ENCODE measurements around the gene ST6GALNAC6. TPM values are rescaled to one million over a fixed set of nuclear protein-coding genes. Genes with fewer than 3 reads are reported as not detected.

Gene ST6GALNAC6
- total and polyA plus RNA-seq, 10 of the 15 experiments (the other 5 are each of a cell fraction or from before 2014, with no cell fraction given) = 0.40 to 27.0 (median 16.8) TPM

DNA sequence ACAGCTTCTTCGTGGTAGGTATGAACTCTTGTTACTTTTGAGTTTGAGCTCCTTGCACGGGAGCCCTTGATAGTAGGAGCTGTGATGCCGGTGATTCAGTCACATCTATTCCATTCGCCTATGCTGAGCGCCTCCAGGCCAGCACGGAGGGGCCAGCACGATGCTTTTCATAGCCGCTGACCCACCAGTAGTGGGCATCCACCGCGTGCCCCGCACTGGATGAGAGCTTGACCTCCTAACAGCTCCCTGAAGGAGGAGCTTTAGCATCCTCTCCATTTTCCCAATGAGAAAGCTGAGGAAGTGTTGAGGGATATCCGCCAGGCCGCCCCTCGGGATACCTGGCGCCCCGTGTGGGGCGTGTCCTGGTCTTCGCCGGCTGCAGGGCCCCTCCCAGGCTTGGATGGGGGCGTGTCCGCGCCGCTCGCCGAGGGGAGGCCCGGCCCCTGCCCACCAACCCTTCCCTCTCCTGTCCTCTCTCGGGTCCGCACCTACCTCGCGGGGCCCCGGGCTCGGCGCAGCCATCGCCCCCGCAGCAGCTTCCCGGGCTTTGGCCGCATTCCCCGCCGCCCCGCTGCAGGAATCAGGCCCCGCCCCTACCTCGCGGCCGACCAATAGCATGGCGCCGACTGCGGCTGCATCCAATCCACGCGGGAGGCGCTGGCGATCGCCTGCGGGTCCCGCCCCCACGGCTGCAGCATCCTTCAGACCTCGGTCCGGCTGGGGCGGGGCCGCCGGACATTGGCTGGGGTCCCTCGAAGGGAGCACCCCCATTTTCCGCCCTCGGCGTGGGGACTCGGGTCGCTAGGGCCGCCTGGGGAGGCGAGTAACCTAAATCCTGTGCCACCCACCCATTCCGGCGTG is 31.1 kb upstream of the ST6GALNAC6 start, which contains the start of gene PIP5KL1 (continued):
- TF ChIP-seq, protein P1, sequence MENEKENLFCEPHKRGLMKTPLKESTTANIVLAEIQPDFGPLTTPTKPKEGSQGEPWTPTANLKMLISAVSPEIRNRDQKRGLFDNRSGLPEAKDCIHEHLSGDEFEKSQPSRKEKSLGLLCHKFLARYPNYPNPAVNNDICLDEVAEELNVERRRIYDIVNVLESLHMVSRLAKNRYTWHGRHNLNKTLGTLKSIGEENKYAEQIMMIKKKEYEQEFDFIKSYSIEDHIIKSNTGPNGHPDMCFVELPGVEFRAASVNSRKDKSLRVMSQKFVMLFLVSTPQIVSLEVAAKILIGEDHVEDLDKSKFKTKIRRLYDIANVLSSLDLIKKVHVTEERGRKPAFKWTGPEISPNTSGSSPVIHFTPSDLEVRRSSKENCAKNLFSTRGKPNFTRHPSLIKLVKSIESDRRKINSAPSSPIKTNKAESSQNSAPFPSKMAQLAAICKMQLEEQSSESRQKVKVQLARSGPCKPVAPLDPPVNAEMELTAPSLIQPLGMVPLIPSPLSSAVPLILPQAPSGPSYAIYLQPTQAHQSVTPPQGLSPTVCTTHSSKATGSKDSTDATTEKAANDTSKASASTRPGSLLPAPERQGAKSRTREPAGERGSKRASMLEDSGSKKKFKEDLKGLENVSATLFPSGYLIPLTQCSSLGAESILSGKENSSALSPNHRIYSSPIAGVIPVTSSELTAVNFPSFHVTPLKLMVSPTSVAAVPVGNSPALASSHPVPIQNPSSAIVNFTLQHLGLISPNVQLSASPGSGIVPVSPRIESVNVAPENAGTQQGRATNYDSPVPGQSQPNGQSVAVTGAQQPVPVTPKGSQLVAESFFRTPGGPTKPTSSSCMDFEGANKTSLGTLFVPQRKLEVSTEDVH (IDR thresholded peaks at IDR 0.05; ENCODE audit: low read depth, partially characterized antibody) = no peak
- TF ChIP-seq NFIC (IDR thresholded peaks at IDR 0.05; ENCODE audit: low read depth, low read length) (no peak), FOXK2 (IDR thresholded peaks at IDR 0.05) (no peak), JUNB (IDR thresholded peaks at IDR 0.05) (no peak), TARDBP (IDR thresholded peaks at IDR 0.05; ENCODE audit: borderline replicate concordance) (no peak), SRF (IDR thresholded peaks at IDR 0.05; ENCODE audit: low read depth in 2 of 2, low read length in 2 of 2) (no peak), SIX5 (IDR thresholded peaks at IDR 0.05; ENCODE audit: low read depth, low read length, severe bottlenecking) (no peak), HDAC6 (IDR thresholded peaks at IDR 0.05; ENCODE audit: unreplicated experiment) (no peak), DPF2 (IDR thresholded peaks at IDR 0.05) (no peak; the same call in 1 of the 2 replicates), BCL11A (IDR thresholded peaks at IDR 0.05; ENCODE audit: low read depth, low read length) (no peak), YY1 (IDR thresholded peaks at IDR 0.05; ENCODE audit: low read depth, low read length) (no peak), POLR2AphosphoS2 (IDR thresholded peaks at IDR 0.05; ENCODE audit: low read depth, low read length) (peak; percentile 49; the same call in 1 of the 2 replicates), RUNX3 (IDR thresholded peaks at IDR 0.05; ENCODE audit: low read length) (no peak)
- TF ChIP-seq, protein P2, sequence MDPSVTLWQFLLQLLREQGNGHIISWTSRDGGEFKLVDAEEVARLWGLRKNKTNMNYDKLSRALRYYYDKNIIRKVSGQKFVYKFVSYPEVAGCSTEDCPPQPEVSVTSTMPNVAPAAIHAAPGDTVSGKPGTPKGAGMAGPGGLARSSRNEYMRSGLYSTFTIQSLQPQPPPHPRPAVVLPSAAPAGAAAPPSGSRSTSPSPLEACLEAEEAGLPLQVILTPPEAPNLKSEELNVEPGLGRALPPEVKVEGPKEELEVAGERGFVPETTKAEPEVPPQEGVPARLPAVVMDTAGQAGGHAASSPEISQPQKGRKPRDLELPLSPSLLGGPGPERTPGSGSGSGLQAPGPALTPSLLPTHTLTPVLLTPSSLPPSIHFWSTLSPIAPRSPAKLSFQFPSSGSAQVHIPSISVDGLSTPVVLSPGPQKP (IDR thresholded peaks at IDR 0.05; ENCODE audit: low read depth, low read length) = no peak
- TF ChIP-seq, protein P3, sequence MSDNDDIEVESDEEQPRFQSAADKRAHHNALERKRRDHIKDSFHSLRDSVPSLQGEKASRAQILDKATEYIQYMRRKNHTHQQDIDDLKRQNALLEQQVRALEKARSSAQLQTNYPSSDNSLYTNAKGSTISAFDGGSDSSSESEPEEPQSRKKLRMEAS (IDR thresholded peaks at IDR 0.05; ENCODE audit: low read depth, low read length) = no peak
- TF ChIP-seq, protein P4, sequence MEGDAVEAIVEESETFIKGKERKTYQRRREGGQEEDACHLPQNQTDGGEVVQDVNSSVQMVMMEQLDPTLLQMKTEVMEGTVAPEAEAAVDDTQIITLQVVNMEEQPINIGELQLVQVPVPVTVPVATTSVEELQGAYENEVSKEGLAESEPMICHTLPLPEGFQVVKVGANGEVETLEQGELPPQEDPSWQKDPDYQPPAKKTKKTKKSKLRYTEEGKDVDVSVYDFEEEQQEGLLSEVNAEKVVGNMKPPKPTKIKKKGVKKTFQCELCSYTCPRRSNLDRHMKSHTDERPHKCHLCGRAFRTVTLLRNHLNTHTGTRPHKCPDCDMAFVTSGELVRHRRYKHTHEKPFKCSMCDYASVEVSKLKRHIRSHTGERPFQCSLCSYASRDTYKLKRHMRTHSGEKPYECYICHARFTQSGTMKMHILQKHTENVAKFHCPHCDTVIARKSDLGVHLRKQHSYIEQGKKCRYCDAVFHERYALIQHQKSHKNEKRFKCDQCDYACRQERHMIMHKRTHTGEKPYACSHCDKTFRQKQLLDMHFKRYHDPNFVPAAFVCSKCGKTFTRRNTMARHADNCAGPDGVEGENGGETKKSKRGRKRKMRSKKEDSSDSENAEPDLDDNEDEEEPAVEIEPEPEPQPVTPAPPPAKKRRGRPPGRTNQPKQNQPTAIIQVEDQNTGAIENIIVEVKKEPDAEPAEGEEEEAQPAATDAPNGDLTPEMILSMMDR (IDR thresholded peaks at IDR 0.05 in 2 of 3, conservative IDR thresholded peaks at IDR 0.05 in 1 of 3; ENCODE audit: control insufficient read depth in 2 of 3, extremely low read depth in 1 of 3, insufficient read depth in 1 of 3, low read depth in 3 of 3, low read length in 3 of 3) = no peak
- TF ChIP-seq, protein P5, sequence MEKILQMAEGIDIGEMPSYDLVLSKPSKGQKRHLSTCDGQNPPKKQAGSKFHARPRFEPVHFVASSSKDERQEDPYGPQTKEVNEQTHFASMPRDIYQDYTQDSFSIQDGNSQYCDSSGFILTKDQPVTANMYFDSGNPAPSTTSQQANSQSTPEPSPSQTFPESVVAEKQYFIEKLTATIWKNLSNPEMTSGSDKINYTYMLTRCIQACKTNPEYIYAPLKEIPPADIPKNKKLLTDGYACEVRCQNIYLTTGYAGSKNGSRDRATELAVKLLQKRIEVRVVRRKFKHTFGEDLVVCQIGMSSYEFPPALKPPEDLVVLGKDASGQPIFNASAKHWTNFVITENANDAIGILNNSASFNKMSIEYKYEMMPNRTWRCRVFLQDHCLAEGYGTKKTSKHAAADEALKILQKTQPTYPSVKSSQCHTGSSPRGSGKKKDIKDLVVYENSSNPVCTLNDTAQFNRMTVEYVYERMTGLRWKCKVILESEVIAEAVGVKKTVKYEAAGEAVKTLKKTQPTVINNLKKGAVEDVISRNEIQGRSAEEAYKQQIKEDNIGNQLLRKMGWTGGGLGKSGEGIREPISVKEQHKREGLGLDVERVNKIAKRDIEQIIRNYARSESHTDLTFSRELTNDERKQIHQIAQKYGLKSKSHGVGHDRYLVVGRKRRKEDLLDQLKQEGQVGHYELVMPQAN (conservative IDR thresholded peaks at IDR 0.05) = no peak
- TF ChIP-seq, protein P6, sequence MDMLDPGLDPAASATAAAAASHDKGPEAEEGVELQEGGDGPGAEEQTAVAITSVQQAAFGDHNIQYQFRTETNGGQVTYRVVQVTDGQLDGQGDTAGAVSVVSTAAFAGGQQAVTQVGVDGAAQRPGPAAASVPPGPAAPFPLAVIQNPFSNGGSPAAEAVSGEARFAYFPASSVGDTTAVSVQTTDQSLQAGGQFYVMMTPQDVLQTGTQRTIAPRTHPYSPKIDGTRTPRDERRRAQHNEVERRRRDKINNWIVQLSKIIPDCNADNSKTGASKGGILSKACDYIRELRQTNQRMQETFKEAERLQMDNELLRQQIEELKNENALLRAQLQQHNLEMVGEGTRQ (IDR thresholded peaks at IDR 0.05; ENCODE audit: borderline replicate concordance, low read depth, low read length) = no peak

All from GM12878 (cell line).